SHP77 treated with DMSO at 0.1 percent for 48 hours (cell line): ENCODE measurements around the gene PGAM4.
"Not testable (repeated sequence)": the region's sequence is repeated elsewhere in the genome, so short reads cannot be mapped to it uniquely, and the experiment has no call there.

Experiments used
- DNase-seq: peaks from one replicate; lab custom pipeline; 2025; lab: John Stamatoyannopoulos, UW

Gene PGAM4

DNA sequence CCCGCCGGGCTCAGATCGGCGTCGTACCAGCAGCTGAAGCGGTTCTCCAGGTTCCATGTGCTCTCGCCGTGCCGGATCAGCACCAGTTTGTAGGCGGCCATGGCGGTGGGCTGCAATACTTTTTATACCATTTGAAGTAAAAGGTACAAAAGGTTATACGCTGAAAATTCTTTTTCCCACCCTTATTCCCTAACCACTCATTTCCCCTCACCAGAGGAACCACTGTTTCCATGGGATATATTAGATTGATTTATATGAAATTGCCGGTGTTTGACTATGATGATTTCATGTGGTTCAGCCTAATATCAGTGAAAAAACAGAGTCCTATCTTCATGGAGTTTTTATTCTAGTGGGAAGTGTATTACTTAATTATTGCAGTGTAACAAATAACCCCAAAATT lies at the start of gene PGAM4:
Gene PGAM4, minus strand, starts transcription at position 101 of the 400 bp plus-strand sequence. Its CDS starts 0 bp downstream, at position 101.
- no peak for DNase-seq

DNA sequence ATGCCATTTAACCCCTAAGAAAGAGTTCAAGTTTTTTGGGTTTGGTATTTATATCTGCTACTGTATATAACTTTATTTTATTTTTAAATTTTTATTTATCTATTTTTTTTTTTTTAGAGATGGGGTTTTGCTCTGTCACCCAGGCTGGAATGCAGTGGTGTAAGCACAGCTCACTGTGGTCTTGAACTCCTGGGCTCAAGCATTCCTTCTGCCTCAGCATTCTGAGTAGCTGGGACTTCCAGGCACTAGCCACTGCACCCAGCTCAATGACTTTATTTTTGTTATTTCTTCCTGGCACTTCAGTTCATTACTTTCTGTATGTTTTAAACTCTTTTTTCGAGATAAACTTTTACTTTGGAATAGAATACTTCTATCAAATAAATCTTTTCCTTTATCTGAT lies 42.4 kb upstream of the PGAM4 start:
- DNase-seq: no peak

- no peak for DNase-seq
Measured at GRCh38 chrX:77979870-77980269, 10.4 kb upstream of the PGAM4 start.

GRCh38 chrX:77977518-77977917 lies 8.1 kb upstream of the PGAM4 start:
- DNase-seq: no peak

DNA sequence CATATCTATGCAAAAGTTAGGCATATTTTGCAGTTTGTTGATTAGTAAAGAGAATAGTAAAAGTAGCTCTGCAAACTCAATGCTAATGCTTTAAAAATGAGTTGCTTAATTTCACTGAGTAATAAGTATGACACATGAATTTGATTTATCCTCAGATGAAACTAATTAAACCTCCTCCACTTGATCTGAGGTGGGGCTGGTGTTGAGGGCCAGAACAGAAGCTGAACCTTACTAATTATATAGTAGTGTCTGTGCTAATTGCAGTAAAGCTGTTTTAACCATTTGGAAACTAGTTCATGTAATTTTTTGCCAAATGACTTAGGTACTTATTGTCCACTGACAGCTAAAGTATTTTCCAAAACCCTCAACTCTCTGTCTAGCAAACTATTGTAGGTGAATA lies 7.7 kb upstream of the PGAM4 start:
- no peak for DNase-seq

GRCh38 chrX:77975755-77976154 lies 6.3 kb upstream of the PGAM4 start:
- DNase-seq: no peak

GRCh38 chrX:77967631-77968030 lies 1.8 kb downstream of the PGAM4 start:
- no peak for DNase-seq

DNA sequence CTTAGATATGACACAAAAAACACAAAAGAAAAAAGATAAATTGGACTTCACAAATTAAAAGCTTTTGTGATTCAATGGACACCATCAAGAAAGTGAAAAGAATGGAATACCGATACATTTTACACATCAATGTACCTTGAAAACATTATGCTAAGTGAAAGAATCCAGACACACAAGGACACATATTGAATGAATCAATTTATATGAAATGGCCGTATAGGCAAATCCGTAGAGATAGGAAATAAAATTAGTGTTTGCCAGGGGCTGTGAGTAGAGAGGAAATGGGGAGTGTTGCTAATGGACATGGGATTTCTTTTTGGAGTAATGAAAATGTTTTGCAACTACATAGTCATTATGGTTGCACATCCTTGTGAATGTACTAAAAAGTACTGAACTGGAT lies 3.1 kb downstream of the PGAM4 start:
- no peak for DNase-seq

- no peak for DNase-seq
Measured at GRCh38 chrX:77962068-77962902, 7.2 kb downstream of the PGAM4 start.

GRCh38 chrX:77961063-77961462 lies 8.4 kb downstream of the PGAM4 start:
- DNase-seq: no peak

DNA sequence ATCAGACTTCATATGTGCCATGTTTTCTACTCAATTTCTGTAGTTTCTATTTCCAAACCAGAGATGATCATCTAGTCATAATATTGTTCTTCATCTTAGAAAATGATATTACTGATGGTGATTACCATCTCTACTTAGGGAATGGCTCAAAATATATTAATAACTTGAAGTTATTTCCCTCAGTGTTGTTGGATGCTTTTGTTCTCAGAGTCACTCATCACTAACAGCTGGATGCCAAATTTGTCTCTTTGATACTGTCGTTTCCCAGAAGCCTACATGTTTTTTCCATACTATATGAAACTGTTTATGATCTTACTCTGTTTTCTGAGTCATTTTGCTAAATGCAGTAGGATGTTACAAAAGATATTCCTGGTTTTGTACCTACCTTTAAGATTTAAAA lies 8.9 kb downstream of the PGAM4 start:
- DNase-seq: no peak

DNA sequence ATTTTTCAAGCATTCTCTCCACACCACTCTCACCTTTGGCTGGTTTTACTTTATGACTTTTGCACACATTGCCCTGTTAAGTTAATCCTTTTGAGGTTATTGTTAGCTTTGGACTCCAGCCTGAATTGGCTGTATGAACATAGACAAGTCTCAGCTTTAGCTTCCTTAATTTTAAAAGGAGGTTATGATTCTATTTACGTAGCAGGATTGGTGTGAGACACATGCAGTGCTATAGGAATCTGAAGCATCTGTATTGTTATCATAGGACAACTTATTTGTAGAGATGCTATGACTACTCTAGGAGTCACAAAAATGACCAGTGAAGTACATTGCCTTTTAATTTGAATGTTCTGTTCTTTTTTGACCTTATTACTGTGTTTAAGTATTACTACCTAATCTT lies 15.7 kb downstream of the PGAM4 start:
- DNase-seq: no peak

GRCh38 chrX:77953302-77953701 lies 16.1 kb downstream of the PGAM4 start:
- DNase-seq: no peak

GRCh38 chrX:77952173-77952572 lies 17.3 kb downstream of the PGAM4 start:
- DNase-seq: no peak

GRCh38 chrX:77949840-77950239 lies 19.6 kb downstream of the PGAM4 start:
- DNase-seq: no peak

DNA sequence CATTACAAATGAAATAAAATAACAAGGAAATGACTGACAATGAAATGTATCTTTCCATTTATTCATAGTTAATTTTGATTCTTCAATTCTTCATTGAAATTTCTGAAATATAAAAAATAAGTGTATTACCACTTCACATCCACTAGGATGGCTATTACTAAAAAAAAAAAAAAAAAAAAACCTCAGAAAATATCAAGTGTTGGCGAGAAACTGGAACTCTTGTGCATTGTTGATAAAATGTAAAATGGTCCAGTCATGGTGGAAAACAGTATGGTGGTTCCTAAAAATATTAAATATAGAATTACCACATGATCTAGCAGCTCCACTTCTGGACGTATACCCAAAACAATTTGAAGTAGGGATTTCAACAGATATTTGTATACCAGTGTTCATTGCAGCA lies 22.9 kb downstream of the PGAM4 start:
- DNase-seq: no peak

GRCh38 chrX:77945910-77946545 lies 23.4 kb downstream of the PGAM4 start:
- no peak for DNase-seq

DNA sequence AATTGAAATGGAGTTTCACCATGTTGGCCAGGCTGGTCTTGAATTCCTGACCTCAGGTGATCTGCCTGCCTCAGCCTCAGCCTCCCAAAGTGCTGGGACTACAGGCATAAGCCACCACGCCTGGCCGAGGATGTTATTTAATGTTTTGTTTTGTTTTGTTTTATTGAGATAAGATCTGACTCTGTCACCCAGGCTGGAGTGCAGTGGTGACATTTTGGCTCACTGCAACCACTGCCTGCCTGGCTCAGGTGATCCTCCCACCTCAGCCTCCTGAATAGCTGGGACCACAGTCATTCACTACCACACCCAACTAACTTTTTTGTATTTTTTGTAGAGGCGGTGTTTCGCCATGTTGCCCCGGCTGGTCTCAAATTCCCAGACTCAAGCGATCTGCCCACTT lies 24.4 kb downstream of the PGAM4 start:
- not testable (repeated sequence) for DNase-seq

DNA sequence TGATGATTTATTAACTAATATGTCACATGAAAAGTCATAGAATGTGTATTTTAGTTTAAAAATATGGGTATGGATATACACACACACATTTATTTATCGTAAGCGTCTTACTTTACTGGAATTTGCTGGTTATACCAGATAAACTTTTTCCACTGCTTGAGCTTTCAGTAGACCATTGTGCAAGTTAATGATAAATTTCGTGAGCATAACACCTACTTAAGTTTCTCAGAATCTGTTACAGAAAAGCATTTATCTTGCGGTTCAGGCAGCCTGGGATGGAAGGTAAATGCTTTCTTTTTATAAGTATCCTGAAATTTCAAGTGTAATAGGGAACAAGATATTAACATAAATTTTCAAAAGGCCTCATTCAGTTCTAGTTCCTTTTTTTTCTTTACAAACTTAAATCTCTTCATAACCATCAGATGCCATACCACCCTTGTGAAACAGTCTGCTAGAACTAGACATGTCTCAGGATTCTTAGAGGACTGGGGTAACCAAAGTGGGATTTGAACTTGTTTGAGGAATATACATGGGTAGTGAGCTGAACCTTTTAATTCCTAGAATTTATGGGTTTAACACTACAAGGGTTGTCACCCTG lies 31.3 kb downstream of the PGAM4 start:
- no peak for DNase-seq

GRCh38 chrX:77937291-77937690 lies 32.1 kb downstream of the PGAM4 start:
- DNase-seq: no peak

GRCh38 chrX:77936299-77936698 lies 33.1 kb downstream of the PGAM4 start:
- no peak for DNase-seq

GRCh38 chrX:77935886-77936285 lies 33.6 kb downstream of the PGAM4 start:
- no peak for DNase-seq

GRCh38 chrX:77930581-77930980 lies 38.9 kb downstream of the PGAM4 start:
- DNase-seq: no peak
